GM23248 (cell line): ENCODE data around the gene NBEA. TPM values are rescaled to one million over a fixed set of nuclear protein-coding genes. Genes with fewer than 3 reads are reported as not detected.
"Not testable (repeated sequence)": the region's sequence is repeated elsewhere in the genome, so short reads cannot be mapped to it uniquely, and the experiment has no call there.

Experiments used
- DNase-seq: peaks from one replicate; pipeline ENCODE4 v3.0.0-alpha.2; 2015
- H2AFZ ChIP-seq: fragments of 200-600 bp; sonication (generic); 2 replicates; pipeline ENCODE4 v1.6.1; 2016; ENCODE audit warnings: antibody characterized with exemption
- H3F3A ChIP-seq: fragments of 200-600 bp; sonication (generic); 2 replicates; pipeline ENCODE4 v1.6.1; 2016; ENCODE audit warnings: mild to moderate bottlenecking, antibody characterized with exemption, mixed run types; ENCODE audit not compliant: insufficient read depth
- H3K27ac ChIP-seq: fragments of 200-600 bp; sonication (generic); 2 replicates; pipeline ENCODE4 v1.5.1; 2016; ENCODE audit warnings: mild to moderate bottlenecking
- H3K27me3 ChIP-seq: fragments of 200-600 bp; sonication (generic); replicated peaks from 2 replicates; pipeline ENCODE4 v1.6.1; 2016; ENCODE audit warnings: mild to moderate bottlenecking; ENCODE audit not compliant: insufficient read depth
- H3K36me3 ChIP-seq: fragments of 200-600 bp; sonication (generic); 2 replicates; pipeline ENCODE4 v1.6.1; 2016; ENCODE audit warnings: low read depth, mild to moderate bottlenecking
- H3K4me1 ChIP-seq: fragments of 200-600 bp; sonication (generic); 2 replicates; pipeline ENCODE4 v1.6.1; 2016; ENCODE audit warnings: mild to moderate bottlenecking; ENCODE audit not compliant: insufficient read depth
- H3K4me2 ChIP-seq: fragments of 200-600 bp; sonication (generic); one replicate; pipeline ENCODE4 v1.6.1; 2016; ENCODE audit warnings: mild to moderate bottlenecking; ENCODE audit not compliant: unreplicated experiment
- H3K4me3 ChIP-seq: fragments of 200-600 bp; sonication (generic); 2 replicates; pipeline ENCODE4 v1.5.1; 2016; ENCODE audit warnings: mild to moderate bottlenecking
- H3K79me2 ChIP-seq: fragments of 200-600 bp; sonication (generic); 2 replicates; pipeline ENCODE4 v1.6.1; 2016; ENCODE audit warnings: mild to moderate bottlenecking; ENCODE audit not compliant: insufficient read depth
- H3K9ac ChIP-seq: fragments of 200-600 bp; sonication (generic); 2 replicates; pipeline ENCODE4 v1.6.1; 2016; ENCODE audit warnings: mild to moderate bottlenecking
- H3K9me2 ChIP-seq: fragments of 200-600 bp; sonication (generic); 2 replicates; pipeline ENCODE4 v1.6.1; 2016; ENCODE audit warnings: mixed run types, mild to moderate bottlenecking, moderate library complexity; ENCODE audit not compliant: insufficient read depth
- H3K9me3 ChIP-seq: fragments of 200-600 bp; sonication (generic); one replicate; pipeline ENCODE4 v1.6.1; 2017; ENCODE audit warnings: low read depth
- H4K20me1 ChIP-seq: fragments of 200-600 bp; sonication (generic); 2 replicates; pipeline ENCODE4 v1.6.0; 2016; ENCODE audit not compliant: insufficient read depth
- EZH2 ChIP-seq: fragments of 200-600 bp; sonication (generic); IDR thresholded peaks from 2 replicates; pipeline ENCODE4 v1.6.1; 2018; ENCODE audit warnings: antibody characterized with exemption, mild to moderate bottlenecking; ENCODE audit not compliant: insufficient read depth, poor library complexity, severe bottlenecking
- EZH2phosphoT487 ChIP-seq: fragments of 200-600 bp; sonication (generic); IDR thresholded peaks from 2 replicates; pipeline ENCODE4 v1.6.1; 2018; ENCODE audit warnings: antibody characterized with exemption, moderate library complexity, mild to moderate bottlenecking, low read depth; ENCODE audit not compliant: insufficient read depth
- WGBS, 2 experiments: methylation state at CpG; one replicate each; pipeline ENCODE4 v1.1.6; 2015 to 2017; ENCODE audit warnings: low lambda C conversion rate in 2 of 2, low coverage in 1 of 2; ENCODE audit errors: missing lambda C conversion rate in 2 of 2; 5-methylcytosine and 5-hydroxymethylcytosine counted together
- in situ Hi-C: fragments of 300-500 bp; cut with MboI; formaldehyde crosslinking; loops from 2 replicates; pipeline ENCODE4 v1.15.0; 2020
- polyA plus RNA-seq: library from polyadenylated mRNA; unstranded; fragments of >200 nt; fragmentation: Nextera tagmentation; extraction: Ambion mirVana; gene quantifications from 2 replicates; pipeline ENCODE4 v1.2.1, GENCODE V29; 2016
- total RNA-seq: library from RNA; depleted of rRNA; stranded (reverse); fragments of >200 nt; shearing (Covaris generic); gene quantifications from 2 replicates; pipeline ENCODE4 v1.2.3, GENCODE V29; 2014

The NBEA gene
- total and polyA plus RNA-seq, 2 experiments from 2014 or later, result 1.9 to 3.7 TPM

GRCh38 chr13:35086667-35087066 lies 144.6 kb downstream of the NBEA start:
- H3K79me2 ChIP-seq, result no peaks in the 10 kb centered on the region
- no peaks in the 10 kb centered on the region for H3K9me2 ChIP-seq
- no peaks in the 10 kb centered on the region for H3K9me3 ChIP-seq
- TF ChIP-seq EZH2phosphoT487, result no peak
- no peak for TF ChIP-seq EZH2
- H2AFZ ChIP-seq, result no peak overlapping the region
- H3K36me3 ChIP-seq, result no peaks in the 10 kb centered on the region
- H3K27me3 ChIP-seq, result no peaks in the 10 kb centered on the region
- 46 to 47% methylated on average over 2 of the region's 2 CpGs for WGBS, 2 experiments
- no peak overlapping the region for H3K27ac ChIP-seq
- no peak overlapping the region for H3K4me3 ChIP-seq
- no peak overlapping the region for H3K4me2 ChIP-seq
- no peak overlapping the region for H3K9ac ChIP-seq
- in situ Hi-C loops, result no loop called here
- H3F3A ChIP-seq, result no peaks in the 10 kb centered on the region
- peak; percentile 1 for DNase-seq
- H4K20me1 ChIP-seq, result no peaks in the 10 kb centered on the region; the same call in 1 of the 2 replicates
- H3K4me1 ChIP-seq, result no peaks in the 10 kb centered on the region

- Histone ChIP-seq H3F3A (no peaks in the 10 kb centered on the region), H3K9me3 (no peaks in the 10 kb centered on the region), H3K27me3 (no peaks in the 10 kb centered on the region), H3K79me2 (no peaks in the 10 kb centered on the region), H3K4me2 (no peak overlapping the region), H2AFZ (no peak overlapping the region), H3K4me1 (no peaks in the 10 kb centered on the region), H3K27ac (no peak overlapping the region), H3K36me3 (no peaks in the 10 kb centered on the region), H3K9me2 (no peaks in the 10 kb centered on the region), H3K9ac (no peak overlapping the region), H4K20me1 (no peaks in the 10 kb centered on the region), H3K4me3 (no peak overlapping the region)
- in situ Hi-C loops, result no loop called here
- WGBS, 2 experiments, result 85 to 88% methylated on average over 4 of the region's 4 CpGs
- DNase-seq, result no peak
- no peak for TF ChIP-seq EZH2phosphoT487
- no peak for TF ChIP-seq EZH2
These were observed 150.2 kb downstream of the NBEA start for GRCh38 chr13:35092251-35092650.

- H3K9me2 ChIP-seq, result no peaks in the 10 kb centered on the region
- H3K4me1 ChIP-seq, result no peaks in the 10 kb centered on the region
- H3K4me3 ChIP-seq, result no peak overlapping the region
- H3K27ac ChIP-seq, result no peak overlapping the region
- H3K79me2 ChIP-seq, result no peaks in the 10 kb centered on the region
- no peaks in the 10 kb centered on the region for H3K36me3 ChIP-seq
- H3K27me3 ChIP-seq, result no peaks in the 10 kb centered on the region
- TF ChIP-seq EZH2phosphoT487 (no peak), EZH2 (no peak)
- DNase-seq, result no peak
- H3K9ac ChIP-seq, result no peak overlapping the region
- H4K20me1 ChIP-seq, result no peaks in the 10 kb centered on the region
- H2AFZ ChIP-seq, result no peak overlapping the region
- 89 to 96% methylated on average over 2 of the region's 2 CpGs for WGBS, 2 experiments
- H3K4me2 ChIP-seq, result no peak overlapping the region
- no peaks in the 10 kb centered on the region for H3F3A ChIP-seq
- H3K9me3 ChIP-seq, result no peaks in the 10 kb centered on the region
- in situ Hi-C loops, result no loop called here
These were observed 150.7 kb downstream of the NBEA start for GRCh38 chr13:35092751-35093150.

GRCh38 chr13:35093356-35093755 lies 151.3 kb downstream of the NBEA start:
- no peaks in the 10 kb centered on the region for H4K20me1 ChIP-seq
- H3K4me1 ChIP-seq, result no peaks in the 10 kb centered on the region
- DNase-seq, result no peak
- H3K9me3 ChIP-seq, result no peaks in the 10 kb centered on the region
- no peak overlapping the region for H3K9ac ChIP-seq
- no peaks in the 10 kb centered on the region for H3K9me2 ChIP-seq
- no peak overlapping the region for H3K27ac ChIP-seq
- in situ Hi-C loops, result no loop called here
- no peak overlapping the region for H2AFZ ChIP-seq
- H3K27me3 ChIP-seq, result no peaks in the 10 kb centered on the region
- TF ChIP-seq EZH2 (no peak), EZH2phosphoT487 (no peak)
- H3K4me3 ChIP-seq, result no peak overlapping the region
- 79 to 90% methylated on average over 1 of the region's 1 CpG for WGBS, 2 experiments
- H3K4me2 ChIP-seq, result no peak overlapping the region
- no peaks in the 10 kb centered on the region for H3K79me2 ChIP-seq
- no peaks in the 10 kb centered on the region for H3F3A ChIP-seq
- no peaks in the 10 kb centered on the region for H3K36me3 ChIP-seq

GRCh38 chr13:35106771-35107170 lies 164.7 kb downstream of the NBEA start:
- H3K9me3 ChIP-seq, H4K20me1 ChIP-seq, in situ Hi-C loops, H3K27me3 ChIP-seq, H3K9me2 ChIP-seq, H3K4me1 ChIP-seq, DNase-seq, H3K4me3 ChIP-seq, H2AFZ ChIP-seq, H3K27ac ChIP-seq, H3K36me3 ChIP-seq, H3F3A ChIP-seq, H3K9ac ChIP-seq, H3K79me2 ChIP-seq, H3K4me2 ChIP-seq: not testable (repeated sequence)
